ENCODE data around the gene BCAR1. TPM values are rescaled to one million over a fixed set of nuclear protein-coding genes. Genes with fewer than 3 reads are reported as not detected.
A peak's percentile ranks its signal among the peaks of the same experiment; 100 is the strongest.

Gene BCAR1
- total and polyA plus RNA-seq, 2 of the 13 experiments (the other 11 are each of a cell fraction or from before 2014, with no cell fraction given), result 48.1 to 51.7 TPM

- peak; percentile 57; the same call in 1 of the 2 replicates for TF ChIP-seq USF2 (IDR thresholded peaks at IDR 0.05; ENCODE audit: low read depth, low read length)
- peak; percentile 95; the same call in 1 of the 2 replicates for TF ChIP-seq USF2 (CRISPR knock-in tag; IDR thresholded peaks at IDR 0.05; ENCODE audit: borderline replicate concordance)
- TF ChIP-seq YEATS2 (CRISPR knock-in tag; IDR thresholded peaks at IDR 0.05; ENCODE audit: borderline replicate concordance), result peak; percentile 85; the same call in 1 of the 2 replicates
- peak; percentile 69 for TF ChIP-seq HNRNPK (IDR thresholded peaks at IDR 0.05; ENCODE audit: low read depth, low read length, poor library complexity, severe bottlenecking)
- peak; percentile 69 for TF ChIP-seq TFE3 (CRISPR knock-in tag; IDR thresholded peaks at IDR 0.05)
- no peak for TF ChIP-seq ZNF720 (CRISPR knock-in tag; IDR thresholded peaks at IDR 0.05)
- 0 out of 2 replicates have a peak, but pooled peaks have one; percentile 36 for TF ChIP-seq GPN1 (CRISPR knock-in tag; IDR thresholded peaks at IDR 0.05; ENCODE audit: borderline replicate concordance)
- no peak; the same call in 1 of the 2 replicates for TF ChIP-seq SAFB2 (CRISPR knock-in tag; IDR thresholded peaks at IDR 0.05; ENCODE audit: borderline replicate concordance, low read depth)
- TF ChIP-seq ZNF740 (CRISPR knock-in tag; IDR thresholded peaks at IDR 0.05), result no peak; the same call in 1 of the 2 replicates
- peak; percentile 92; the same call in 1 of the 2 replicates for TF ChIP-seq ZNF230 (CRISPR knock-in tag; IDR thresholded peaks at IDR 0.05)
- peak; percentile 79 for TF ChIP-seq DRAP1 (CRISPR knock-in tag; IDR thresholded peaks at IDR 0.05)
- no peak for TF ChIP-seq ZNF3 (CRISPR knock-in tag; IDR thresholded peaks at IDR 0.05)
- TF ChIP-seq ZNF574 (CRISPR knock-in tag; IDR thresholded peaks at IDR 0.05), result peak; percentile 69
- no peak; the same call in 1 of the 2 replicates for TF ChIP-seq RFX5 (IDR thresholded peaks at IDR 0.05; ENCODE audit: low read depth, low read length)
- peak; percentile 88 for TF ChIP-seq ETV6 (CRISPR knock-in tag; conservative IDR thresholded peaks at IDR 0.05)
- no peak; the same call in 1 of the 2 replicates for TF ChIP-seq HOXD1 (CRISPR knock-in tag; IDR thresholded peaks at IDR 0.05)
- TF ChIP-seq TRIM24 (CRISPR knock-in tag; IDR thresholded peaks at IDR 0.05), result no peak
- 0 out of 2 replicates have a peak, but pooled peaks have one; percentile 56 for TF ChIP-seq RFXAP (CRISPR knock-in tag; IDR thresholded peaks at IDR 0.05; ENCODE audit: borderline replicate concordance)
- TF ChIP-seq ZNF251 (CRISPR knock-in tag; IDR thresholded peaks at IDR 0.05), result no peak
- TF ChIP-seq ZNF441 (CRISPR knock-in tag; IDR thresholded peaks at IDR 0.05; ENCODE audit: borderline replicate concordance), result peak; percentile 82; the same call in 1 of the 2 replicates
- TF ChIP-seq ZNF660 (CRISPR knock-in tag; IDR thresholded peaks at IDR 0.05; ENCODE audit: borderline replicate concordance, low read depth), result peak; percentile 56; the same call in 1 of the 2 replicates
- peak; percentile 94 for TF ChIP-seq ZNF619 (CRISPR knock-in tag; IDR thresholded peaks at IDR 0.05)
These were observed 6.3 kb downstream of the BCAR1 start (continued) for GRCh38 chr16:75244844-75245758.

Measured in HepG2 (cell line).